GM12878 (cell line): Measurements from ENCODE around the gene CFHR4. TPM values are rescaled to one million over a fixed set of nuclear protein-coding genes. Genes with fewer than 3 reads are reported as not detected.

ENCODE experiments used
- ATAC-seq: fragments of 200-7000 bp; cut with Tn5 transposase; 3 replicates; pipeline ENCODE4 v1.9.1; 2020; ENCODE audit warnings: mild to moderate bottlenecking, moderate library complexity
- BruUV-seq: library from RNA; stranded (reverse); fragments of 400-500 nt; replicated peaks from 2 replicates; lab custom pipeline; 2021; lab: Mats Ljungman, UMichigan
- CTCF ChIA-PET: fragments of 300-600 bp; sonication (Branson Sonifier 250); formaldehyde crosslinking; extraction: SDS; loops from one replicate; lab custom pipeline; 2021; ENCODE audit warnings: inconsistent platforms; lab: Yijun Ruan, JAX
- POLR2A ChIA-PET: fragments of 350-600 bp; formaldehyde crosslinking; extraction: SDS; loops from one replicate; lab custom pipeline; 2021; ENCODE audit warnings: inconsistent platforms; lab: Charles Lee
- RAD21 ChIA-PET: fragments of 300-600 bp; sonication (Branson Sonifier 250); formaldehyde crosslinking; loops from one replicate; lab custom pipeline; 2023; ENCODE audit warnings: antibody characterized with exemption; ENCODE audit not compliant: unreplicated experiment; lab: Charles Lee
- SMC1A ChIA-PET: fragments of 300-600 bp; sonication (Branson Sonifier 250); formaldehyde crosslinking; loops from one replicate; lab custom pipeline; 2023; ENCODE audit not compliant: unreplicated experiment, uncharacterized antibody; lab: Charles Lee
- DNase-seq: peaks from one replicate; pipeline ENCODE4 v3.0.0-alpha.2; 2011; ENCODE audit warnings: low read depth, low spot score
- FAIRE-seq: peaks from 3 replicates; lab custom pipeline; 2011; peaks lifted over from hg19 to GRCh38; lab: Jason Lieb, UNC
- H2AFZ ChIP-seq: 2 replicates; pipeline ENCODE4 v1.6.0; 2011; ENCODE audit warnings: low read depth, low read length, control low read depth; ENCODE audit not compliant: control insufficient read depth
- H3K27ac ChIP-seq: 2 replicates; pipeline ENCODE4 v1.5.1; 2011; ENCODE audit warnings: control low read depth; ENCODE audit not compliant: control insufficient read depth, insufficient read depth
- H3K27me3 ChIP-seq, 2 experiments: replicated peaks in 1 of 2; 2 replicates each; pipeline versions ENCODE4 v1.6.0 to v1.6.1; 2011; ENCODE audit warnings: low read length in 1 of 2; ENCODE audit not compliant: control insufficient read depth in 2 of 2, insufficient read depth in 2 of 2
- H3K36me3 ChIP-seq, 2 experiments: 2 replicates each; pipeline ENCODE4 v1.5.1; 2011; ENCODE audit warnings: low read length in 1 of 2; ENCODE audit not compliant: control insufficient read depth in 2 of 2, insufficient read depth in 2 of 2
- H3K4me1 ChIP-seq: 2 replicates; pipeline ENCODE4 v1.6.1; 2011; ENCODE audit warnings: mild to moderate bottlenecking, low read length, moderate library complexity, mixed read lengths; ENCODE audit not compliant: control insufficient read depth, insufficient read depth
- H3K4me2 ChIP-seq: 2 replicates; pipeline ENCODE4 v1.6.0; 2011; ENCODE audit warnings: control low read depth; ENCODE audit not compliant: control insufficient read depth, insufficient read depth
- H3K4me3 ChIP-seq: fragments of 200-600 bp; sonication (generic); 2 replicates; pipeline ENCODE4 v1.5.1; 2016
- H3K79me2 ChIP-seq: 2 replicates; pipeline ENCODE4 v1.6.0; 2011; ENCODE audit warnings: low read length; ENCODE audit not compliant: control insufficient read depth, insufficient read depth
- H3K9ac ChIP-seq: 2 replicates; pipeline ENCODE4 v1.8.0; 2011; ENCODE audit warnings: low read length, control low read depth, mixed read lengths; ENCODE audit not compliant: control insufficient read depth, insufficient read depth
- H3K9me3 ChIP-seq: replicated peaks from 3 replicates; pipeline ENCODE4 v1.5.1; 2011; ENCODE audit warnings: mild to moderate bottlenecking, low read length; ENCODE audit not compliant: control insufficient read depth, insufficient read depth
- H4K20me1 ChIP-seq: 2 replicates; pipeline ENCODE4 v1.6.0; 2011; ENCODE audit not compliant: control insufficient read depth, insufficient read depth
- BACH1 ChIP-seq: fragments of 450-650 bp; IDR thresholded peaks from 2 replicates; pipeline ENCODE4 v1.6.1; 2017; ENCODE audit warnings: mild to moderate bottlenecking, borderline replicate concordance
- HDAC2 ChIP-seq: fragments of 200-600 bp; sonication (generic); IDR thresholded peaks from 2 replicates; pipeline ENCODE4 v1.6.1; 2017
- RELB ChIP-seq: fragments of 450-650 bp; IDR thresholded peaks from 2 replicates; pipeline ENCODE4 v1.6.1; 2017; ENCODE audit warnings: low read depth, mild to moderate bottlenecking, moderate library complexity
- SIN3A ChIP-seq: IDR thresholded peaks from 2 replicates; pipeline ENCODE4 v1.6.1; 2012; ENCODE audit warnings: low read depth, low read length, improper control_type of control experiment
- STAT1 ChIP-seq: fragments of 450-650 bp; conservative IDR thresholded peaks from 2 replicates; pipeline ENCODE4 v1.6.1; 2014; ENCODE audit warnings: antibody characterized with exemption, mild to moderate bottlenecking
- TAF1 ChIP-seq: IDR thresholded peaks from 2 replicates; pipeline ENCODE4 v1.6.1; 2011; ENCODE audit warnings: mild to moderate bottlenecking, low read depth, low read length, borderline replicate concordance
- TARDBP ChIP-seq: IDR thresholded peaks from 2 replicates; pipeline ENCODE4 v1.6.1; 2016; ENCODE audit warnings: borderline replicate concordance
- YBX1 ChIP-seq: fragments of 450-650 bp; IDR thresholded peaks from 2 replicates; pipeline ENCODE4 v1.6.1; 2016; ENCODE audit warnings: antibody characterized with exemption
- ZNF384 ChIP-seq: IDR thresholded peaks from 2 replicates; pipeline ENCODE4 v1.6.1; 2012; ENCODE audit warnings: low read depth, mild to moderate bottlenecking, low read length, improper control_type of control experiment, borderline replicate concordance
- ZNF622 ChIP-seq: fragments of 450-650 bp; IDR thresholded peaks from 2 replicates; pipeline ENCODE4 v1.6.1; 2017; ENCODE audit warnings: mild to moderate bottlenecking, inconsistent platforms
- ZSCAN29 ChIP-seq: fragments of 450-650 bp; IDR thresholded peaks from 2 replicates; pipeline ENCODE4 v1.6.1; 2017; ENCODE audit warnings: mild to moderate bottlenecking, moderate library complexity
- WGBS: methylation state at CpG from one replicate; pipeline ENCODE4 v1.1.6; 2016; ENCODE audit warnings: low lambda C conversion rate; ENCODE audit not compliant: insufficient replicate concordance, insufficient coverage; ENCODE audit errors: missing lambda C conversion rate; 5-methylcytosine and 5-hydroxymethylcytosine counted together
- in situ Hi-C: fragments of 300-500 bp; cut with MboI; formaldehyde crosslinking; loops from 9 replicates; pipeline ENCODE4 v1.14.3; 2018; ENCODE audit warnings: mixed read lengths
- intact Hi-C: fragments of 100-400 bp; cut with micrococcal nuclease; formaldehyde crosslinking; loops from one replicate; pipeline ENCODE4 v1.14.2; 2022; ENCODE audit not compliant: unreplicated experiment
- polyA plus RNA-seq, 11 experiments: library from polyadenylated mRNA; depleted of rRNA in 4 of 11; unstranded in 6 of 11; stranded (reverse) in 5 of 11; fragments of >200 nt; fragmentation: Nextera tagmentation in 4 of 11; fragmentation: Illumina TruSeq in 1 of 11; extraction: Ambion mirVana in 4 of 11; extraction: Trizol in 1 of 11; gene quantifications; 1 replicate in 1 of 11; 2 replicates in 10 of 11; pipeline versions ENCODE4 v1.2.1 to v1.2.3, GENCODE V29; 2011 to 2016; ENCODE audit warnings: inconsistent platforms in 2 of 11, missing spikeins in 2 of 11, low read depth in 1 of 11
- total RNA-seq, 4 experiments: library from RNA; depleted of rRNA in 3 of 4; stranded (reverse); fragments of >200 nt in 3 of 4; fragmentation: Illumina TruSeq in 1 of 4; extraction: Trizol in 1 of 4; gene quantifications; 2 replicates each; pipeline versions ENCODE4 v1.2.1 to v1.2.3, GENCODE V29; 2013 to 2021

The CFHR4 gene
- total and polyA plus RNA-seq, 10 of the 15 experiments (the other 5 are each of a cell fraction or from before 2014, with no cell fraction given): not detected

- TF ChIP-seq TAF1 (no peak), ZNF622 (no peak), ZNF384 (no peak), YBX1 (no peak)
These were observed 3.4 kb downstream of the CFHR4 start (continued) for GRCh38 chr1:196891251-196891650.

GRCh38 chr1:196896355-196896754 lies 8.5 kb downstream of the CFHR4 start:
- Histone ChIP-seq H3K9me3 (no peaks in the 10 kb centered on the region), H4K20me1 (no peaks in the 10 kb centered on the region), H3K79me2 (no peaks in the 10 kb centered on the region), H3K4me1 (no peaks in the 10 kb centered on the region), H3K27ac (no peak overlapping the region), H3K27me3 (peaks cover 3 to 4% of the 10 kb centered on the region in 2 experiments; a peak in 2 of 4 replicates), H3K4me3 (no peak overlapping the region), H3K36me3 (no peaks in the 10 kb centered on the region), H2AFZ (no peak overlapping the region), H3K9ac (no peak overlapping the region), H3K4me2 (no peak overlapping the region)
- TF ChIP-seq SIN3A (no peak), TARDBP (no peak), RELB (no peak), ZSCAN29 (no peak), ZNF384 (no peak), HDAC2 (no peak), BACH1 (no peak), STAT1 (no peak)
- FAIRE-seq (no peak), ATAC-seq (no peak), DNase-seq (no peak)
- CTCF ChIA-PET: no interaction called here
- WGBS: 23% methylated on average over 8 of the region's 8 CpGs
- BruUV-seq: no TSS peak
- RAD21 ChIA-PET: no interaction called here
- intact Hi-C loops: no loop called here
- SMC1A ChIA-PET: no interaction called here
- POLR2A ChIA-PET: no interaction called here
- in situ Hi-C loops: no loop called here
